ENCODE measurements around the gene BMPR1A. TPM values are rescaled to one million over a fixed set of nuclear protein-coding genes. Genes with fewer than 3 reads are reported as not detected.

The BMPR1A gene
- total RNA-seq, 4 donors from 2014 or later: 25.6 to 46.2 (median 34.7) TPM

DNA sequence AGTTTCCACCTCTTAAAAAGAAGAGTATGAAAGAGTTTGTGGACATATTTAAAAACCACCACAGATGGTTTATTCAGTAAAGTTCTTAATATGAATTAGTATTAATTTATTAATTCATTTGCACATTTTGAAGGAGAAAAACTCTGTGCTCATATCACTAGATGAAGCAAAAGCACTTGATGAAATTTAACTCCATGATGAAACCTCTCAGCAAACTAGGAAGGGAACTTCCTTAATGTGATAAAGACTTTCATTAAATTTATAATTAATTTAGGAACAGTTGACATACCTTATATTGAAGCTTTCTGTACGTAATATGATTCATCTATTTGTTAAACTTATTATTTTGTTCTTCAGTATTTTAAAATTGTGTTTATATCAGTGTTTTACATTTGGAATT is 101.6 kb downstream of the BMPR1A start:
- TF ChIP-seq, protein P1, sequence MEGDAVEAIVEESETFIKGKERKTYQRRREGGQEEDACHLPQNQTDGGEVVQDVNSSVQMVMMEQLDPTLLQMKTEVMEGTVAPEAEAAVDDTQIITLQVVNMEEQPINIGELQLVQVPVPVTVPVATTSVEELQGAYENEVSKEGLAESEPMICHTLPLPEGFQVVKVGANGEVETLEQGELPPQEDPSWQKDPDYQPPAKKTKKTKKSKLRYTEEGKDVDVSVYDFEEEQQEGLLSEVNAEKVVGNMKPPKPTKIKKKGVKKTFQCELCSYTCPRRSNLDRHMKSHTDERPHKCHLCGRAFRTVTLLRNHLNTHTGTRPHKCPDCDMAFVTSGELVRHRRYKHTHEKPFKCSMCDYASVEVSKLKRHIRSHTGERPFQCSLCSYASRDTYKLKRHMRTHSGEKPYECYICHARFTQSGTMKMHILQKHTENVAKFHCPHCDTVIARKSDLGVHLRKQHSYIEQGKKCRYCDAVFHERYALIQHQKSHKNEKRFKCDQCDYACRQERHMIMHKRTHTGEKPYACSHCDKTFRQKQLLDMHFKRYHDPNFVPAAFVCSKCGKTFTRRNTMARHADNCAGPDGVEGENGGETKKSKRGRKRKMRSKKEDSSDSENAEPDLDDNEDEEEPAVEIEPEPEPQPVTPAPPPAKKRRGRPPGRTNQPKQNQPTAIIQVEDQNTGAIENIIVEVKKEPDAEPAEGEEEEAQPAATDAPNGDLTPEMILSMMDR (IDR thresholded peaks at IDR 0.05; ENCODE audit: low read depth): no peak

DNA sequence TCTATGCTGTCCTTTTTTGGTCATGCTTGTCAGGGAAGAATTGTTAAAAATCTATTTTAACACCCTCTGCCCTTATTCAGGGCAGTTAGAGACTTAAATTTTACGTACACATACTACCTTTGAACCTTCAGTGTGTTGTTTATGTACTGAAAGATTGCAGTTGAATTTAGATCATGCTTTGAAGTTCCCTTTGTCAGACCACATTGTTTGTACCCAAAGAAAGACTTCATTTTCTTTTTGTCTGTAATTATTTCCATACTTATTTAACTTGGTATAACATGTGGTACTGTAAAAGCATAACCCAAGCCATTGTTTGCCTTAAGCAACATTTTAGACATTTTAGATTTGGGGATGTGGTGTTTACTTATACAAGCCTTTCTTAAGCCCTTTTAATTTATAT is 104.9 kb downstream of the BMPR1A start:
- TF ChIP-seq, protein P1 (IDR thresholded peaks at IDR 0.05; ENCODE audit: low read depth): no peak

GRCh38 chr10:86862373-86862772 is 106.0 kb downstream of the BMPR1A start:
- TF ChIP-seq, protein P1 (IDR thresholded peaks at IDR 0.05; ENCODE audit: low read depth): no peak

DNA sequence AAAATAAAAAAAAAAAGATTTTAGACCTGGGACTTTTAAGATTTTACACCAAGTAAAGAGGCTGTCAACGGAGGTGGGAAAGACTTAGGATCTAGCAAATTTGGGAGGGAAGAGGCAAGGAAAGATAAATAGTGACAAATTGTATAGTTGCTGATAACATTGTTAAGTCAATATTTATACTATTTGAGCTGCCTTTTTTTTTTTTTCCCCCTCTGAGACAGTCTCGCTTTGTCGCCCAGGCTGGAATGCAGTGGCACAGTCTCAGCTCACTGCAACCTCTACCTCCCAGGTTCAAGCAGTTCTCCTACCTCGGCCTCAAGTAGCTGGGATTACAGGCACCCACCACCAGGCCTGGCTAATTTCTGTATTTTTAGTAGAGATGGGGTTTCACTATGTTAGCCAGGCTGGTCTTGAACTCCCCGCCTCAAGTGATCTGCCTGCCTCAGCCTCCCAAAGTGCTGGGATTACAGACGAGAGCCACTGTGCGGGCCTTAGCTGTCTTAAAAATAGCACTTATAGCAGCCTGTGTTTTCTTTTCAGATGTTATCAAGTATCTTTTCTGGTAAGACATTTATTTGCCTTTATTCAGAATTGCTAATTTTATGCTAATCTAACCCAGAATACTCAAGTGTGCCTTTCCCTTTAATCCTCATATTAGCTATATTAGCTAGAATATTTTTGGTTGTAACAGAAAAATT is 106.5 kb downstream of the BMPR1A start:
- TF ChIP-seq, protein P1 (IDR thresholded peaks at IDR 0.05; ENCODE audit: low read depth): no peak

- TF ChIP-seq, protein P1 (IDR thresholded peaks at IDR 0.05; ENCODE audit: low read depth): no peak
These were observed 107.0 kb downstream of the BMPR1A start for GRCh38 chr10:86863484-86863842.

- TF ChIP-seq, protein P1 (IDR thresholded peaks at IDR 0.05; ENCODE audit: low read depth): no peak
These were observed 110.7 kb downstream of the BMPR1A start for GRCh38 chr10:86867149-86867548.

- TF ChIP-seq, protein P1 (IDR thresholded peaks at IDR 0.05; ENCODE audit: low read depth): no peak
These were observed 111.9 kb downstream of the BMPR1A start for GRCh38 chr10:86868353-86868752.
